OCI-LY1 (cell line): Measurements from ENCODE around the gene ADGB.

Source experiments
- CTCF ChIP-seq: fragments of 200-600 bp; sonication (generic), shearing (Covaris generic); IDR thresholded peaks from 2 replicates; pipeline ENCODE4 v1.5.1; 2017; ENCODE audit warnings: mild to moderate bottlenecking, antibody characterized with exemption, low read length, moderate library complexity, mixed read lengths
- EZH2 ChIP-seq: fragments of 200-600 bp; sonication (generic), shearing (Covaris generic); IDR thresholded peaks from 2 replicates; pipeline ENCODE4 v1.8.0; 2017; ENCODE audit warnings: borderline replicate concordance, mixed run types, mild to moderate bottlenecking, antibody characterized with exemption, low read length, moderate library complexity, mixed read lengths

GRCh38 chr6:146590492-146590891, 8.3 kb upstream of the ADGB start:
- TF ChIP-seq CTCF (no peak), EZH2 (no peak)
